Activated CD4-positive, alpha-beta T cell treated with anti-CD3 and anti-CD28 coated beads, Interleukin-2, amount 10 ng/mL, durations not matched to agents 24 days and 14 days (primary cell): ENCODE results near the gene LENG9. TPM values are rescaled to one million over a fixed set of nuclear protein-coding genes. Genes with fewer than 3 reads are reported as not detected.

Experiments
- DNase-seq: peaks from one replicate; pipeline ENCODE4 v3.0.0; 2022
- H3K27ac Mint-ChIP-seq: one replicate; pipeline ENCODE4 v1.8.0; 2022; ENCODE audit warnings: mild to moderate bottlenecking, mixed read lengths
- H3K27me3 Mint-ChIP-seq: one replicate; pipeline ENCODE4 v1.8.0; 2022; ENCODE audit warnings: mixed read lengths
- H3K36me3 Mint-ChIP-seq: one replicate; pipeline ENCODE4 v1.8.0; 2022; ENCODE audit warnings: low read depth, mild to moderate bottlenecking, mixed read lengths
- H3K4me1 Mint-ChIP-seq: one replicate; pipeline ENCODE4 v1.8.0; 2021; ENCODE audit warnings: mixed read lengths
- H3K4me3 Mint-ChIP-seq: one replicate; pipeline ENCODE4 v1.8.0; 2022; ENCODE audit warnings: mild to moderate bottlenecking, moderate library complexity, mixed read lengths
- H3K9me3 Mint-ChIP-seq: one replicate; pipeline ENCODE4 v1.8.0; 2021; ENCODE audit warnings: mixed read lengths
- intact Hi-C: fragments of 100-400 bp; cut with micrococcal nuclease; formaldehyde crosslinking; loops from one replicate; pipeline ENCODE4 v1.15.1; 2023
- total RNA-seq: library from RNA; stranded (reverse); gene quantifications from 2 replicates; pipeline ENCODE4 v1.2.3, GENCODE V29; 2022

LENG9 gene
- total RNA-seq, 1 donor from 2014 or later: 8.3 TPM

- Mint-ChIP-seq H3K4me1 (peaks cover 27% of the 10 kb centered on the region), H3K27me3 (peaks cover 2% of the 10 kb centered on the region), H3K9me3 (peaks cover 3% of the 10 kb centered on the region), H3K4me3 (no peak overlapping the region), H3K36me3 (peaks cover 47% of the 10 kb centered on the region), H3K27ac (no peak overlapping the region)
- intact Hi-C loops: loop anchor here (5.0 to 10.0 kb wide), 6 partner anchors 268 to 1164 kb away; partner anchors contain the start of genes MYADM, PPP1R12C, PPP6R1 and TSEN34
- no peak for DNase-seq
Measured at GRCh38 chr19:54460230-54461005, 3.2 kb downstream of the LENG9 start.

- Mint-ChIP-seq H3K36me3 (peaks cover 54% of the 10 kb centered on the region), H3K4me3 (peak overlapping the region; percentile 16)
- intact Hi-C loops: loop anchor here (5.0 to 10.0 kb wide), 6 partner anchors 267 to 1165 kb away; partner anchors contain the start of genes MYADM, PPP1R12C, PPP6R1 and TSEN34
Measured at GRCh38 chr19:54459282-54460229, 4.0 kb downstream of the LENG9 start.

GRCh38 chr19:54458648-54459281 is 4.8 kb downstream of the LENG9 start:
- DNase-seq: no peak
- intact Hi-C loops: no loop called here
- Mint-ChIP-seq H3K4me3 (no peak overlapping the region), H3K4me1 (peaks cover 19% of the 10 kb centered on the region), H3K36me3 (peaks cover 60% of the 10 kb centered on the region), H3K27ac (no peak overlapping the region), H3K27me3 (no peaks in the 10 kb centered on the region), H3K9me3 (no peaks in the 10 kb centered on the region)

More at GRCh38 chr19:54459282-54460229, 4.0 kb downstream of the LENG9 start:
- no peaks in the 10 kb centered on the region for H3K9me3 Mint-ChIP-seq
- H3K4me1 Mint-ChIP-seq: peaks cover 24% of the 10 kb centered on the region
- H3K27me3 Mint-ChIP-seq: no peaks in the 10 kb centered on the region
- H3K27ac Mint-ChIP-seq: no peak overlapping the region
- no peak for DNase-seq

- Mint-ChIP-seq H3K36me3 (peaks cover 65% of the 10 kb centered on the region), H3K4me1 (peaks cover 20% of the 10 kb centered on the region), H3K27ac (no peak overlapping the region), H3K9me3 (no peaks in the 10 kb centered on the region), H3K4me3 (no peak overlapping the region), H3K27me3 (no peaks in the 10 kb centered on the region)
- intact Hi-C loops: no loop called here
- no peak for DNase-seq
Measured at GRCh38 chr19:54457773-54458647, 5.6 kb downstream of the LENG9 start.

GRCh38 chr19:54456423-54457373 is 6.9 kb downstream of the LENG9 start:
- peaks cover 15% of the 10 kb centered on the region for H3K4me1 Mint-ChIP-seq
- peaks cover 70% of the 10 kb centered on the region for H3K36me3 Mint-ChIP-seq
- intact Hi-C loops: no loop called here
- no peaks in the 10 kb centered on the region for H3K9me3 Mint-ChIP-seq
- no peak overlapping the region for H3K27ac Mint-ChIP-seq
- DNase-seq: no peak
- H3K4me3 Mint-ChIP-seq: no peak overlapping the region
- no peaks in the 10 kb centered on the region for H3K27me3 Mint-ChIP-seq

GRCh38 chr19:54455786-54456422 is 7.7 kb downstream of the LENG9 start:
- Mint-ChIP-seq H3K4me3 (no peak overlapping the region), H3K4me1 (peaks cover 17% of the 10 kb centered on the region), H3K9me3 (no peaks in the 10 kb centered on the region), H3K36me3 (peaks cover 71% of the 10 kb centered on the region), H3K27me3 (no peaks in the 10 kb centered on the region), H3K27ac (no peak overlapping the region)
- DNase-seq: no peak
- intact Hi-C loops: no loop called here

GRCh38 chr19:54454781-54455675 is 8.6 kb downstream of the LENG9 start:
- Mint-ChIP-seq H3K36me3 (peaks cover 77% of the 10 kb centered on the region), H3K9me3 (no peaks in the 10 kb centered on the region), H3K4me3 (no peak overlapping the region), H3K27me3 (no peaks in the 10 kb centered on the region), H3K27ac (no peak overlapping the region), H3K4me1 (peaks cover 24% of the 10 kb centered on the region)
- no peak for DNase-seq
- intact Hi-C loops: no loop called here

GRCh38 chr19:54453921-54454780 is 9.4 kb downstream of the LENG9 start:
- H3K27me3 Mint-ChIP-seq: no peaks in the 10 kb centered on the region
- DNase-seq: no peak
- H3K9me3 Mint-ChIP-seq: no peaks in the 10 kb centered on the region
- H3K36me3 Mint-ChIP-seq: peaks cover 75% of the 10 kb centered on the region
- intact Hi-C loops: no loop called here
- H3K27ac Mint-ChIP-seq: no peak overlapping the region
- H3K4me1 Mint-ChIP-seq: peaks cover 22% of the 10 kb centered on the region
- no peak overlapping the region for H3K4me3 Mint-ChIP-seq

GRCh38 chr19:54452626-54453025 is 11.0 kb downstream of the LENG9 start:
- intact Hi-C loops: no loop called here
- Mint-ChIP-seq H3K4me1 (peaks cover 23% of the 10 kb centered on the region), H3K4me3 (no peak overlapping the region), H3K27me3 (peaks cover 2% of the 10 kb centered on the region), H3K9me3 (no peaks in the 10 kb centered on the region), H3K27ac (no peak overlapping the region), H3K36me3 (peaks cover 69% of the 10 kb centered on the region)
- no peak for DNase-seq

GRCh38 chr19:54451997-54452396 is 11.6 kb downstream of the LENG9 start:
- H3K9me3 Mint-ChIP-seq: no peaks in the 10 kb centered on the region
- peaks cover 27% of the 10 kb centered on the region for H3K4me1 Mint-ChIP-seq
- DNase-seq: no peak
- peaks cover 2% of the 10 kb centered on the region for H3K27me3 Mint-ChIP-seq
- intact Hi-C loops: no loop called here
- H3K4me3 Mint-ChIP-seq: no peak overlapping the region
- peaks cover 69% of the 10 kb centered on the region for H3K36me3 Mint-ChIP-seq
- no peak overlapping the region for H3K27ac Mint-ChIP-seq
